Parathyroid adenoma (tissue), 2 donors: Measurements from ENCODE around the gene NLRP13.
"Not testable (repeated sequence)": the region's sequence is repeated elsewhere in the genome, so short reads cannot be mapped to it uniquely, and the experiment has no call there.

Experiments used
- H2AFZ ChIP-seq: fragments of 300-600 bp; sonication (generic); one replicate; pipeline ENCODE4 v1.7.0; 2017; ENCODE audit warnings: antibody characterized with exemption, mild to moderate bottlenecking
- H3K27ac ChIP-seq: fragments of 300-600 bp; sonication (generic); one replicate; pipeline ENCODE4 v1.7.0; 2017
- H3K27me3 ChIP-seq: fragments of 300-600 bp; sonication (generic); one replicate; pipeline ENCODE4 v1.7.0; 2017; ENCODE audit warnings: low read length; ENCODE audit not compliant: control insufficient read depth, insufficient read depth
- H3K36me3 ChIP-seq: fragments of 300-600 bp; sonication (generic); one replicate; pipeline ENCODE4 v1.7.0; 2017; ENCODE audit warnings: low read length; ENCODE audit not compliant: control insufficient read depth, insufficient read depth
- H3K4me1 ChIP-seq: fragments of 300-600 bp; sonication (generic); one replicate; pipeline ENCODE4 v1.7.0; 2017; ENCODE audit warnings: control low read depth
- H3K4me2 ChIP-seq: fragments of 300-600 bp; sonication (generic); one replicate; pipeline ENCODE4 v1.7.0; 2017; ENCODE audit warnings: low read length
- H3K4me3 ChIP-seq: fragments of 300-600 bp; sonication (generic); one replicate; pipeline ENCODE4 v1.7.0; 2017; ENCODE audit warnings: low read depth, low read length
- H3K79me2 ChIP-seq: fragments of 300-600 bp; sonication (generic); one replicate; pipeline ENCODE4 v1.7.0; 2017; ENCODE audit warnings: control low read depth
- H3K9ac ChIP-seq: fragments of 300-600 bp; sonication (generic); one replicate; pipeline ENCODE4 v1.7.0; 2017; ENCODE audit warnings: mild to moderate bottlenecking
- H3K9me3 ChIP-seq: fragments of 300-600 bp; sonication (generic); one replicate; pipeline ENCODE4 v1.7.0; 2017; ENCODE audit warnings: low read length; ENCODE audit not compliant: control insufficient read depth
- CTCF ChIP-seq: fragments of 300-600 bp; sonication (generic); IDR thresholded peaks from one replicate; pipeline ENCODE4 v1.7.0; 2017; ENCODE audit warnings: antibody characterized with exemption, mild to moderate bottlenecking
- donor health status: primary hyperparathyroidism.

The NLRP13 gene

GRCh38 chr19:55940306-55940705 is 8.2 kb upstream of the NLRP13 start:
- no peaks in the 10 kb centered on the region for H3K9me3 ChIP-seq
- H3K9ac ChIP-seq, result no peak overlapping the region
- no peaks in the 10 kb centered on the region for H3K79me2 ChIP-seq
- no peak overlapping the region for H2AFZ ChIP-seq
- no peaks in the 10 kb centered on the region for H3K36me3 ChIP-seq
- no peaks in the 10 kb centered on the region for H3K4me1 ChIP-seq
- H3K27ac ChIP-seq, result no peak overlapping the region
- H3K4me2 ChIP-seq, result no peak overlapping the region
- H3K27me3 ChIP-seq, result no peaks in the 10 kb centered on the region
- H3K4me3 ChIP-seq, result no peak overlapping the region
- TF ChIP-seq CTCF, result no peak

DNA sequence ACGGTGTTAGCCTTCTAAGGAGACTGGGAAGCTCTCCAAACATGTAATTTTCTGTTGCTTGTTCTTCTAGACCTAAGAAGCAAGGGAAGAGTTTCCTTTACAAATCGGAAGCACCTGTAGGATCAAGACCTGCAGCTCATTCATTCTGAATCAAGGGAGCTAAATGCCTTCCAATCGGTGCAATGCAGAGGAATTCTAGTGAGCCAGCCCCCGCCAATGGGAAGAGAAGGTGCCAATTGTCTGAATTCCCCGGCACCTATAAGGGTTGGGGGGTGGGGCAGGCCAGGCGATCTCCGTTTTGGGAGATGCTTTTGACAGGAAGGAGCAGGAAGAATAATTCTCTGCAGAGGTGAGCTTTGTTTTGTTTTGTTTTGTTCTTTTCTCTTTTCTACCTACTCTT is 7.1 kb upstream of the NLRP13 start:
- Histone ChIP-seq H3K4me1 (no peaks in the 10 kb centered on the region), H3K4me2 (no peak overlapping the region), H3K27me3 (no peaks in the 10 kb centered on the region), H3K79me2 (no peaks in the 10 kb centered on the region), H3K4me3 (no peak overlapping the region), H3K9ac (no peak overlapping the region), H3K36me3 (no peaks in the 10 kb centered on the region), H3K27ac (no peak overlapping the region), H3K9me3 (no peaks in the 10 kb centered on the region), H2AFZ (no peak overlapping the region)
- TF ChIP-seq CTCF, result no peak

DNA sequence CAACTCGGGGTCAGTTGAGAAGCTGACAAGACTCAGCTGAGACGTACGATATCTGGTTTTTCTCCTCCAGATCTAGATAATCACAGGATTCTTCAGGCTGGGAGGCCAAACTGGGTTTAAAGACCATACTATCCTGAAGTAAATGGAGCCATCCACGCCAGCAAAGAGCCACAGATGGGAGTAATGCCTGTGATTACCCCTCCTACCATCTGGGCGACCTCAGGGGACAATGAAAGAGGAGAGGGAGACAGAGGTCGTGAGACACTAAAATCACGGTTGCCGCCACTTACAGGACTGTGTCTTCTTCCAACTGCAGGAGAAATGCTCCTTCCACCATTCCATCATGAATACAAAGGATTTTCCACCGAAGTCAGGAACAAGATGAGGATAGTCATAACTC is 3.1 kb upstream of the NLRP13 start:
- no peaks in the 10 kb centered on the region for H3K36me3 ChIP-seq
- no peaks in the 10 kb centered on the region for H3K4me1 ChIP-seq
- H3K79me2 ChIP-seq, result no peaks in the 10 kb centered on the region

GRCh38 chr19:55930996-55931515 is 1.1 kb downstream of the NLRP13 start:
- H3K9me3 ChIP-seq, result no peaks in the 10 kb centered on the region

More for the DNA sequence above, 3.1 kb upstream of the NLRP13 start:
- Histone ChIP-seq H3K4me3 (no peak overlapping the region), H2AFZ (no peak overlapping the region), H3K27ac (no peak overlapping the region), H3K9me3 (no peaks in the 10 kb centered on the region), H3K9ac (no peak overlapping the region), H3K4me2 (no peak overlapping the region), H3K27me3 (no peaks in the 10 kb centered on the region)
- no peak for TF ChIP-seq CTCF

GRCh38 chr19:55929258-55929657 is 2.9 kb downstream of the NLRP13 start:
- H3K36me3 ChIP-seq, H3K9me3 ChIP-seq, H3K27me3 ChIP-seq: not testable (repeated sequence)

More at GRCh38 chr19:55930996-55931515, 1.1 kb downstream of the NLRP13 start:
- Histone ChIP-seq H3K9ac (no peak overlapping the region), H3K4me3 (no peak overlapping the region), H3K27ac (no peak overlapping the region), H2AFZ (no peak overlapping the region), H3K79me2 (no peaks in the 10 kb centered on the region), H3K36me3 (no peaks in the 10 kb centered on the region), H3K4me2 (no peak overlapping the region), H3K4me1 (no peaks in the 10 kb centered on the region), H3K27me3 (no peaks in the 10 kb centered on the region)
- no peak for TF ChIP-seq CTCF

More at GRCh38 chr19:55929258-55929657, 2.9 kb downstream of the NLRP13 start:
- not testable (repeated sequence) for H3K27ac ChIP-seq, H3K4me2 ChIP-seq, H3K79me2 ChIP-seq, H3K4me3 ChIP-seq, H2AFZ ChIP-seq, H3K9ac ChIP-seq, H3K4me1 ChIP-seq
